ENCODE measurements around the gene DR1. TPM values are rescaled to one million over a fixed set of nuclear protein-coding genes. Genes with fewer than 3 reads are reported as not detected.

Gene DR1
- total and polyA plus RNA-seq, 7 donors: 19.9 to 29.8 (median 20.7) TPM

DNA sequence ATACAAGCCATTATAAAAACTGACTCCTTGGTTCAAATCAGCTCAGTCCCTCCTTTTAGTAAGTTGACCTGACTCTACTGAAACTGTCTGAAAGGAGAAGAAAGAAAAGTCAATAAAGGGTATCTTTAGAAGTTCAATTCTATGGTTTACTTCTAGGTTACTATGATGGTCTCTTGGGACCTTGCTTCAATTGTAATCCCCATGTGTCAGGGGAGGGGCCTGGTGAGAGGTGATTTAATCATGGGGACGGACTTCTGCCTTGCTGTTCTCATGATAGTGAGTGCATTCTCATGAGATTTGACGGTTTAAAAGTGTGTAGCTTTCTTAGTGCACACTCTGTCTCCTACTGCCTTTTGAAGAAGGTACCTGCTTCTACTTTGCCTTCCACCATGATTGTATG is 70.5 kb downstream of the DR1 start:
- no peaks in the 10 kb centered on the region for H3K36me3 ChIP-seq
- H3K27me3 ChIP-seq: no peaks in the 10 kb centered on the region
- H3K4me1 ChIP-seq: no peaks in the 10 kb centered on the region
- H3K4me3 ChIP-seq: no peak overlapping the region
- no peak for TF ChIP-seq POLR2A (IDR thresholded peaks at IDR 0.05)
- no peaks in the 10 kb centered on the region for H3K9me3 ChIP-seq
- 81 to 98% methylated on average over 2 of the region's 2 CpGs for WGBS, 2 donors
- H3K27ac ChIP-seq: no peak overlapping the region
- DNase-seq: no peak
- intact Hi-C loops (cut with DNase I): no loop called here

Small RNAs within 50 kb of the gene (small RNA-seq; reads per million reads assigned to genes)
- 0 reads per million in 3 donors for gene RF00019

Other genes with a start within 250 kb of the DR1 start
- gene TMED5, start 165.5 kb upstream of the DR1 start, total RNA-seq: 10 to 100 TPM; 41.0 to 59.7 (median 47.0) TPM
- 10 to 100 TPM in 2 of 3 donors, 1 to 10 TPM in 1; 9.0 to 24.2 (median 12.7) TPM for gene TMED5, start 165.5 kb upstream of the DR1 start, polyA plus RNA-seq
- 1 to 10 TPM; 2.2 to 6.9 (median 3.6) TPM for gene CCDC18, start 165.2 kb upstream of the DR1 start, total RNA-seq
- 1 to 10 TPM in 1 of 3 donors, under 1 TPM in 2; 0.60 to 5.8 (median 0.92) TPM for gene CCDC18, start 165.2 kb upstream of the DR1 start, polyA plus RNA-seq
- 10 to 100 TPM; 13.4 to 26.3 (median 18.4) TPM for gene FNBP1L, start 102.2 kb downstream of the DR1 start, total RNA-seq
- gene FNBP1L, start 102.2 kb downstream of the DR1 start, polyA plus RNA-seq: 10 to 100 TPM; 15.6 to 30.7 (median 20.7) TPM

All from sigmoid colon (tissue), 7 donors.